Kidney epithelial cell (primary cell): ENCODE results near the gene CHRNG. TPM values are rescaled to one million over a fixed set of nuclear protein-coding genes. Genes with fewer than 3 reads are reported as not detected.

ENCODE experiments used
- DNase-seq: peaks from one replicate; pipeline ENCODE4 v3.0.0-alpha.2; 2010; ENCODE audit warnings: low read depth
- H3K27me3 ChIP-seq: 2 replicates; pipeline ENCODE4 v1.6.0; 2011; ENCODE audit warnings: low read length; ENCODE audit not compliant: control insufficient read depth, insufficient read depth
- H3K36me3 ChIP-seq: 2 replicates; pipeline ENCODE4 v1.5.1; 2011; ENCODE audit warnings: low read length; ENCODE audit not compliant: control insufficient read depth, insufficient read depth
- H3K4me3 ChIP-seq: 2 replicates; pipeline ENCODE4 v1.5.1; 2011; ENCODE audit warnings: low read depth, mild to moderate bottlenecking, control low read depth, low read length
- total RNA-seq: library from RNA; depleted of rRNA; stranded (reverse); fragments of >200 nt; gene quantifications from 2 replicates; pipeline ENCODE4 v1.2.3, GENCODE V29; 2015
- TF ChIP-seq, protein P1 (sequence below): IDR thresholded peaks from 2 replicates; pipeline ENCODE4 v1.5.1; 2011; ENCODE audit warnings: mild to moderate bottlenecking, moderate library complexity, low read length, control low read depth, inconsistent platforms; ENCODE audit not compliant: insufficient read depth, poor library complexity, severe bottlenecking

The CHRNG gene
- total RNA-seq, 1 donor from 2014 or later, result not detected

DNA sequence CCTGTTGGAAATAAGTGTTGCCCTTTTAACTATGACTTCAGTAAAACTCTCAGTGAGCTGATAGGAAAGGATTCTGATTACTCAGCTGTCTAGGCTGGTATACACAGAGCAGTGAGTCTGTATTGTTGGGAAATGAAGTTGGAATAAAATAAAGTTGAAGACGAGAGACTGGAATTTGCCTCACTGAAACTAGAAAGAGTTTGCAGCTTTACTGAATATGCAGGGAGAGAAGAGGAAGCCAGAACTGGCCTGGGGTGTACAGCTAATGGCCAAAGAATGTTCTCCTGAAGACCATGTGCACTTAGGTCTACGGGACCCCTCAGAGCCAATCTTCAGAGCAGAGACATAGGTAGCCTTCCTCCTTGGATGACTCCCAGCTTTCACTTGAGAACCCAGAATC is 37.5 kb downstream of the CHRNG start:
- Histone ChIP-seq H3K36me3 (no peaks in the 10 kb centered on the region), H3K27me3 (no peaks in the 10 kb centered on the region), H3K4me3 (no peak overlapping the region)
- TF ChIP-seq, protein P1, sequence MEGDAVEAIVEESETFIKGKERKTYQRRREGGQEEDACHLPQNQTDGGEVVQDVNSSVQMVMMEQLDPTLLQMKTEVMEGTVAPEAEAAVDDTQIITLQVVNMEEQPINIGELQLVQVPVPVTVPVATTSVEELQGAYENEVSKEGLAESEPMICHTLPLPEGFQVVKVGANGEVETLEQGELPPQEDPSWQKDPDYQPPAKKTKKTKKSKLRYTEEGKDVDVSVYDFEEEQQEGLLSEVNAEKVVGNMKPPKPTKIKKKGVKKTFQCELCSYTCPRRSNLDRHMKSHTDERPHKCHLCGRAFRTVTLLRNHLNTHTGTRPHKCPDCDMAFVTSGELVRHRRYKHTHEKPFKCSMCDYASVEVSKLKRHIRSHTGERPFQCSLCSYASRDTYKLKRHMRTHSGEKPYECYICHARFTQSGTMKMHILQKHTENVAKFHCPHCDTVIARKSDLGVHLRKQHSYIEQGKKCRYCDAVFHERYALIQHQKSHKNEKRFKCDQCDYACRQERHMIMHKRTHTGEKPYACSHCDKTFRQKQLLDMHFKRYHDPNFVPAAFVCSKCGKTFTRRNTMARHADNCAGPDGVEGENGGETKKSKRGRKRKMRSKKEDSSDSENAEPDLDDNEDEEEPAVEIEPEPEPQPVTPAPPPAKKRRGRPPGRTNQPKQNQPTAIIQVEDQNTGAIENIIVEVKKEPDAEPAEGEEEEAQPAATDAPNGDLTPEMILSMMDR, result no peak
- DNase-seq, result no peak

DNA sequence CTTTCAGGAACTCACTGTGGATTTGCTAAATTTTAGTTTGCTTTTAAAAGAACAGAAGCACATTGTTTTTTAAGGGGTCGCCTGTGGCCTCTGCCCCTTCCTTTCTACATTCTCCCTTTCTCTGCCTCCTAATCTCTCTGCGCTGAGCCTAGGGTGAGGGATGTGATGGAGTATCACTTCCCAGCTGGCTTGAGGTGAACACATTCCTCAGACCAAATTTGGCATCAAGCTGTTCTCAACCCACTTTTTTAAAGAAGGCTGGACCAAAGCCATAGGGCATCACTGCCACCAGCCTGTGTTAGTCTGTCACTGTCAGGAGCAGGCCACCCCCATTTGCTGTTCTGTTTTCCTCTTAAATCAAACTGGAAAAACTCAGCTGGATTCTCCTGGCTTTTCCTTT is 38.3 kb downstream of the CHRNG start:
- H3K4me3 ChIP-seq, result no peak overlapping the region
- DNase-seq, result no peak
- H3K36me3 ChIP-seq, result no peaks in the 10 kb centered on the region
- no peaks in the 10 kb centered on the region for H3K27me3 ChIP-seq
- TF ChIP-seq, protein P1, result no peak

DNA sequence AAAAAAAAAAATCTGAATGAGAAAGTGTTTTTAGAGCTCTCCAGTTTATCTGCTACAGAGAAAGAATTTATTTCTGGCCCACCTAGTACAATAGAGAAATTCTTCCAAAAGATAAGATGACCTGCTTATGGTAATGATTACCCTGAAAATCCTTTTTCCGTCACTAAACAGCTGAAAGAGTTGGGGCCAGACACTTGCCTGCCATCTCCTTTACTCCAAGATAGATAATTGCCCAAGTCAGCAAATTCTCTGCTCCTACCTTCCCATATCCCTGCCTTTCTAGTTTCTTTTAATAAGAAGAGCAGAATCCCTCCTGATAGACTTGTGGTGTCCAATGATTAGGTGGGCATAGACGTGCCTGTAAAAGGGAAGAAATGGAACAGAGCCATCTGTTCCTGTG is 39.1 kb downstream of the CHRNG start:
- Histone ChIP-seq H3K4me3 (no peak overlapping the region), H3K27me3 (no peaks in the 10 kb centered on the region)
- TF ChIP-seq, protein P1, result no peak

DNA sequence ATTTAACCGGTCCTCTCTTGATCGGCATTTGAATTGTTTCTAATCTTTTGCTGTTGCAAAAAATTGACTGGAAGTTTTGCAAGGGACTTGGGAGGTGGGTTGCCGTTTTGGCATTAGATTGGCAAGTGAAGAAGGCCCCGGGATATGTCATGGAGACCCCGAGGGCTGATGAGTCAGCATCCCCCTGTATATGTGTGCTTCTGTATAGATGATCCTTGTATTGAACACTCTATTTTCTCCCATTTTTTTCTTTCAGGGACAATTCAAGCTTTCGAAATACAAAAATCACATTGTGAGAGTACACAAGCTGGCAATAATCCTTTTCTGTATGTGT is 41.1 kb downstream of the CHRNG start:
- H3K36me3 ChIP-seq, result no peaks in the 10 kb centered on the region
- H3K4me3 ChIP-seq, result no peak overlapping the region
- no peaks in the 10 kb centered on the region for H3K27me3 ChIP-seq
- DNase-seq, result no peak
- TF ChIP-seq, protein P1, result no peak

More for the DNA sequence above, 39.1 kb downstream of the CHRNG start:
- no peaks in the 10 kb centered on the region for H3K36me3 ChIP-seq
- DNase-seq, result no peak

DNA sequence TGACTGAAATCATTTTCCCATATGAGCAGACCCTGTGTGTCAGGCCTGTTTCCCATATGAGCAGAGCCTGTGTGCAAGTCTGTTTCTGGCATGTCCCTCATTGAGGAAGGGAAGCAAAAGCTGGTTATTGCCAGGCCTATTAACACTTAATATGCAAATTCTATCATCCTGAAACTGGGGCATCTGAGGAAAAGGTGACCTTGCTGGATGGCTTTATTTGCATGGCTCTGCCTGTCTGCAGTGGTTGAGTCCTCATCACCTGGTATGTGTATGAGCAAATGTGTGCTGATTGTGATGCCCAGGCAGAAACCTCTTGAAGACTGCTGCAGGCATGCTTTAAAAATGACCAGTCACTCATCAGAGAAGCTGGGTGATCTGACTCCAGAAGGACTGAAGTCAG is 42.2 kb downstream of the CHRNG start:
- no peak for DNase-seq
- Histone ChIP-seq H3K4me3 (no peak overlapping the region), H3K36me3 (no peaks in the 10 kb centered on the region), H3K27me3 (no peaks in the 10 kb centered on the region)
- TF ChIP-seq, protein P1, result no peak

DNA sequence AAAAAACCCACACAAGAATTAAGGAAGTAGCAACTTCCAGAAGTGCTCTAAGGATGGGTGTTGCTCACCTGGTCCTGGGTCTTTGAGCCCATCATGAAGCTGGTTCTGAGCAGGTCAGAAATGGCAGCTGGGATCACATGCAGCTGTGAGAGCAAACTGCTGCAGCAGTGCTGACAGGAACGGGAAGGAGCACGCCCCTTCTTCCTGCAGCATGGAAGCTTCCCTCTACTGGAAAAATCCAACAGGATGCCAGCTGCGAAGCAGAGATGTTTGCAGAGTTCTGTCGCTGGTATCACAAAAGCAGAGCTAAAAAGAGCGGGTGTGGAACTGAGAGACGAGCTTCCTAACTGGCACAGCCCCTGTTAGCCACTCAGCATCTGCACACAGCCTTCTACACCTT is 44.7 kb downstream of the CHRNG start:
- TF ChIP-seq, protein P1, result no peak
- H3K4me3 ChIP-seq, result no peak overlapping the region
- no peaks in the 10 kb centered on the region for H3K27me3 ChIP-seq
- H3K36me3 ChIP-seq, result no peaks in the 10 kb centered on the region
- DNase-seq, result no peak
